Activated effector memory CD4-positive, alpha-beta T cell treated with anti-CD3 and anti-CD28 coated beads, Interleukin-2, amount 50 U/mL, for 16 hours (primary cell): ENCODE results near the gene MBNL3.
"Not testable (repeated sequence)": the region's sequence is repeated elsewhere in the genome, so short reads cannot be mapped to it uniquely, and the experiment has no call there.

Source experiments
- DNase-seq: peaks from one replicate; pipeline ENCODE4 v3.0.0-alpha.2; 2020

Gene MBNL3

GRCh38 chrX:132367984-132368383, 120.9 kb downstream of the MBNL3 start:
- DNase-seq: no peak

- DNase-seq: no peak
Observed at GRCh38 chrX:132367314-132367713, 121.5 kb downstream of the MBNL3 start.

DNA sequence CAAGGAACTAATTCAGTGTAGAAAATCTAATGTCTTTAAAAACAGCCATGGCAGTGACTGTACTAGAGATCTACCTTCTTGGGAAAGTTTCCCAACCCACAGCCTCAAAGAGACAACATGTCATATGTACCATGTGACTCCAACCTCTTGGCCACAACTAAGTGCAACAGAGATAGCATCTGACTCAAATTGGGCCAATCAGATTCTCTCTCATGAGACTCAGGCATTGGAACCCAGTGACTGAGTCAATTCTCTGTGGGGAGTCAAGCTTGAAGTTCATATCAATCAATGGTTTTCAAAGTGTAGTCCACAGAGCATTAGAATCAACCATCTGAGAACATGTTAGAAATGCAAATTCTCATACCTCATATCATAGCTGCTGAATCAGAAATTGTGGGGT, 123.3 kb downstream of the MBNL3 start:
- no peak for DNase-seq

- DNase-seq: no peak
Observed at GRCh38 chrX:132364313-132364712, 124.5 kb downstream of the MBNL3 start.

- no peak for DNase-seq
Observed at GRCh38 chrX:132353430-132353829, 135.4 kb downstream of the MBNL3 start.

DNA sequence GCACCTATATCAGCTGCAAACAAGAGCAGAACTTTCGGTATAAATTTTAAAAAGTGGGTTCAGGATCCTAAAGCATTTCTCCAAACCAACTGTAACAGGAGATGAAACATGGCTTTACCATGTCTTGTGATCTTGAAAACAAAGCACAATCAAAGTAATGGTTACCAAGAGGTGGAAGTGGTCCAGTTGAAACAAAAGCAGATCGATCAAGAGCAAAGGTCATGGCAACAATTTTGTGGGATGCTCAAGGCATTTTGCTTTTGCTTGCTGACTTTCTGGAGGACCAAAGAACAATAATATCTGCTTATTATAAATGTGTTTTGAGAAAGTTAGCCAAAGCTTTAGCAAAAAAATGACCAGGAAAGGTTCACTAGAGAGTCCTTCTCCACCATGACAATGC, 152.7 kb downstream of the MBNL3 start:
- no peak for DNase-seq

- no peak for DNase-seq
Observed at GRCh38 chrX:132333351-132333750, 155.5 kb downstream of the MBNL3 start.

DNA sequence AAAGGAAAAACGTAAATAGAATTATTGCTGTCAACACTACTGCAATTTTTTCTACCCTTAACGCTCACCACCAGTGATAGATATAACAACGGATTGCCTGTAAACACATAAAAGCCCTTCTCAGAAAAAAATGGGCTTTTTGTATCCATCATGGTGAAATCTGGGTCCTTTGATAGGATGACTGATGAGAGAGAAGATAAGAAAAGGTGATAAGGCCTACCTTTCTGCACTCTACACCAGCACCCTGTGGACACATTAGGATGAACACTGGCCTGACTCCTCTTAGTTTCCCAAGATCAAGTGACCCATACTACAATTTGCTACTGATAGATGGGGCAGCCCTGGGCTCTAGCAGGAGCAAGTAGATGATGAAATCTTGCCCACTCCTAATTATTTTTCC, 157.3 kb downstream of the MBNL3 start:
- no peak for DNase-seq

DNA sequence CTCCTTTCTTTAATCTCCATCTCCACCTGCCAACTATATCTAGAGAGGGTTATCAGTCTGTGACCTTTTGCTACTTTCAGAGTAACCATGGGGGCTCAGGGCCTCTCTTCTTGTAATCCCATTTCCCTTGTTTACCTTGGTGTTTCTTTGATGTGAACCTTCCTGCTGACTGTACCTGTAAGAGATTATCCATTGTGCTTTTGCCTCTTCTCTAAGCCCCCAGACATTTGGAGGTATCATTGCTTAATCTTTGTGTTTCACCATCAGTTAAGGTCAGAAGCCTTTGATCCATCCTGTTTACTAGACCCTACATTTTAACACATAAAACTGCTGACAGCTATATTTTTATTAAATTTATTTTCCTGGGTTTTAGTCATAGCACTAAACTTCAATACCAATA, 157.8 kb downstream of the MBNL3 start:
- DNase-seq: no peak

DNA sequence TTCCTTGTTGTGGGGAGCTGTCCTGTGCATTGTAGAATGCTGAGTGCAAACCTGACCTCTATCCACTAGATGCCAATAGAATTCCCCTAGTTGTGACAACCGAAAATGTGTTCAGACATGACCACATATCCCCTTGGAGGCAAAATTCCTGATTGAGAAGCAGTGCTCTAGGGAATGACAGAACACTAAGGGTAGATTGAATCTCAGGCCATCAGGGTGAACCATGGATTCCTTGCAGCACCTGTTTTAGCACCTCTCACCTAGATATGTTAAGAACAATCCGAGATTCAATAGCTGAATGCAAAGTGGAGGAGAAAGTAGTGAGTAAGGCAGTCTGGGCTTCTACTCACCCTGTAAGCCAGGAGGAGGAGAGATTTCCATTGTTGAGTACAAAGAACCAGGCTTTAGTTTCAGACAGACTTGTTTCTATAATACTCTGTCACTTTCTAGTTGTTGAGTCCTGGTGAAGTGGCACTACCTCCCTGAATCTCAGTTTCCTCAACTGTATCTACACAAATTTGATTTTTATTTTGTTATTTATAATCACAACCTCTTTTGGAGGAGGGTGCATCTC, 158.6 kb downstream of the MBNL3 start:
- no peak for DNase-seq

- not testable (repeated sequence) for DNase-seq
Observed at GRCh38 chrX:132326960-132327359, 161.9 kb downstream of the MBNL3 start.
